Common myeloid progenitor, CD34-positive (primary cell): Measurements from ENCODE around the gene CTDSP1.

Source experiments
- CTCF ChIA-PET: fragments of 350-600 bp; sonication (Branson Sonifier 250); formaldehyde crosslinking; loops from one replicate; lab custom pipeline; 2021; ENCODE audit warnings: antibody characterized with exemption; lab: Charles Lee
- POLR2A ChIA-PET: fragments of 350-600 bp; sonication (Branson Sonifier 250); formaldehyde crosslinking; loops from one replicate; lab custom pipeline; 2021; ENCODE audit warnings: antibody characterized with exemption; lab: Charles Lee
- DNase-seq, 3 donors: peaks; one replicate each; pipeline versions ENCODE4 v3.0.0 to v3.0.0-alpha.2; 2013
- H3K27ac ChIP-seq, 2 experiments: 1 replicate in 1 of 2; 2 replicates in 1 of 2; pipeline ENCODE4 v1.7.0; 2013; ENCODE audit warnings: inconsistent platforms in 2 of 2, low read length in 2 of 2, mild to moderate bottlenecking in 2 of 2, low read depth in 1 of 2, moderate library complexity in 1 of 2; ENCODE audit not compliant: severe bottlenecking in 2 of 2, insufficient read depth in 1 of 2, poor library complexity in 1 of 2
- H3K27me3 ChIP-seq, 5 experiments: replicated peaks in 2 of 5; 1 replicate in 3 of 5; 2 replicates in 2 of 5; pipeline versions ENCODE4 v1.6.1 to v1.7.0; 2013; ENCODE audit warnings: low read length in 4 of 5, mild to moderate bottlenecking in 2 of 5, moderate library complexity in 2 of 5, inconsistent platforms in 1 of 5; ENCODE audit not compliant: insufficient read depth in 5 of 5, control insufficient read depth in 4 of 5
- H3K36me3 ChIP-seq, 4 experiments: 1 replicate in 2 of 4; 2 replicates in 2 of 4; pipeline versions ENCODE4 v1.6.1 to v1.7.0; 2013; ENCODE audit warnings: low read length in 3 of 4, control low read depth in 1 of 4, mild to moderate bottlenecking in 1 of 4; ENCODE audit not compliant: control insufficient read depth in 4 of 4, insufficient read depth in 4 of 4
- H3K4me1 ChIP-seq, 4 experiments: 1 replicate in 3 of 4; 2 replicates in 1 of 4; pipeline versions ENCODE4 v1.6.1 to v1.7.1; 2013; ENCODE audit warnings: low read length in 3 of 4, mild to moderate bottlenecking in 3 of 4, control low read depth in 1 of 4, inconsistent platforms in 1 of 4, moderate library complexity in 1 of 4; ENCODE audit not compliant: control insufficient read depth in 4 of 4, insufficient read depth in 4 of 4; ENCODE audit errors: control extremely low read depth in 1 of 4
- H3K4me3 ChIP-seq, 7 experiments: 1 replicate in 4 of 7; 2 replicates in 3 of 7; pipeline versions ENCODE4 v1.5.1 to v1.7.0; 2013; ENCODE audit warnings: mild to moderate bottlenecking in 7 of 7, low read length in 6 of 7, moderate library complexity in 6 of 7, inconsistent platforms in 2 of 7, low read depth in 2 of 7, control low read depth in 1 of 7; ENCODE audit not compliant: insufficient read depth in 4 of 7, control insufficient read depth in 1 of 7; ENCODE audit errors: extremely low read depth in 1 of 7
- H3K9me3 ChIP-seq, 5 experiments: 1 replicate in 4 of 5; 2 replicates in 1 of 5; pipeline versions ENCODE4 v1.6.1 to v1.7.1; 2013; ENCODE audit warnings: low read length in 4 of 5, mild to moderate bottlenecking in 2 of 5, inconsistent platforms in 1 of 5, low read depth in 1 of 5, moderate library complexity in 1 of 5; ENCODE audit not compliant: control insufficient read depth in 4 of 5, insufficient read depth in 2 of 5; ENCODE audit errors: control extremely low read depth in 1 of 5
- WGBS: methylation state at CpG from one replicate; pipeline ENCODE4 v1.1.5; 2013; ENCODE audit not compliant: insufficient coverage; 5-methylcytosine and 5-hydroxymethylcytosine counted together

Gene CTDSP1

DNA sequence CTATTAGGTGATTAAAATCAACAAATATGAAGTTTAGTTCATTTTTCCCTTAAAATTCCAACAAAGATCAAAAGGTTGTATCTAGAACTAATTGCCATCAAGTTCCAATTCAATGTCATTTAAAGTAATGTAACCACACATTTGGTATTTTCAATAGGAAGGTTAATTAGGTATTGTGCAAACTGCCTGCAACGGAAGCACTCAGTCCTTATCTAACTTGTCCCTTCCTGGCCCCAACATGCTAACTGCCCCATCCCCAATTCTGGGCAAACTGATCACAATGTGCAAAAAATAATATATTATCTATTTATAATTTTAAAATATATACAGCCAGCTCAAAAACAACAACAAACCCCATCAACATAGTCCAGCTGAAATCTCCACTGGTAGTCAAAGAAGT, 52.4 kb downstream of the CTDSP1 start:
- peaks cover 32 to 51% (median 41%) of the 10 kb centered on the region in 4 experiments for H3K36me3 ChIP-seq
- no peaks in the 10 kb centered on the region for H3K4me1 ChIP-seq
- CTCF ChIA-PET = interaction anchor here (1.2 to 1.8 kb wide), 3 partner anchors 11 to 64 kb away, joined by 4 to 5 read pairs (median 4); no protein-coding TSS in a partner anchor
- H3K9me3 ChIP-seq = no peaks in the 10 kb centered on the region
- no CpG with 5 or more reads among the region's 1 CpG for WGBS
- POLR2A ChIA-PET = no interaction called here
- H3K27ac ChIP-seq = no peak overlapping the region
- no peak overlapping the region for H3K4me3 ChIP-seq
- H3K27me3 ChIP-seq = no peaks in the 10 kb centered on the region
- DNase-seq = no peak
